Activated CD8-positive, alpha-beta T cell treated with anti-CD3 and anti-CD28 coated beads for 36 hours (primary cell): ENCODE results near the gene EYS. TPM values are rescaled to one million over a fixed set of nuclear protein-coding genes. Genes with fewer than 3 reads are reported as not detected.

ENCODE experiments used
- ATAC-seq: fragments of 200-7000 bp; cut with Tn5 transposase; one replicate; pipeline ENCODE4 v1.10.0; 2021; ENCODE audit warnings: mild to moderate bottlenecking, moderate library complexity
- CTCF ChIA-PET: fragments of 350-600 bp; sonication (Branson Sonifier 250); formaldehyde crosslinking; loops from one replicate; lab custom pipeline; 2021; ENCODE audit warnings: antibody characterized with exemption; lab: Charles Lee
- POLR2A ChIA-PET: fragments of 350-600 bp; sonication (Branson Sonifier 250); formaldehyde crosslinking; loops from one replicate; lab custom pipeline; 2021; ENCODE audit warnings: antibody characterized with exemption; lab: Charles Lee
- DNase-seq: peaks from one replicate; pipeline ENCODE4 v3.0.0-alpha.2; 2020
- H3K27ac Mint-ChIP-seq: one replicate; pipeline ENCODE4 v1.8.0; 2021; ENCODE audit warnings: mild to moderate bottlenecking, mixed read lengths
- H3K27me3 Mint-ChIP-seq: one replicate; pipeline ENCODE4 v1.8.0; 2021; ENCODE audit warnings: mixed read lengths
- H3K36me3 Mint-ChIP-seq: one replicate; pipeline ENCODE4 v1.8.0; 2021; ENCODE audit warnings: low read depth, mixed read lengths
- H3K4me1 Mint-ChIP-seq: one replicate; pipeline ENCODE4 v1.8.0; 2021; ENCODE audit warnings: low read depth, mixed read lengths
- H3K4me3 Mint-ChIP-seq: one replicate; pipeline ENCODE4 v1.8.0; 2021; ENCODE audit warnings: mild to moderate bottlenecking, moderate library complexity, mixed read lengths
- H3K9me3 Mint-ChIP-seq: one replicate; pipeline ENCODE4 v1.8.0; 2021; ENCODE audit warnings: mixed read lengths
- intact Hi-C: fragments of 100-400 bp; cut with micrococcal nuclease; formaldehyde crosslinking; loops from one replicate; pipeline ENCODE4 v1.10.0; 2022
- total RNA-seq, 2 experiments: library from RNA; stranded (reverse); gene quantifications; one replicate each; pipeline ENCODE4 v1.2.3, GENCODE V29; 2021
- TF ChIP-seq, protein P1 (sequence below): fragments of 200-600 bp; IDR thresholded peaks from one replicate; pipeline ENCODE4 v1.8.0; 2022; ENCODE audit warnings: antibody characterized with exemption, mild to moderate bottlenecking

Gene EYS
- total RNA-seq, 2 experiments from 2014 or later: not detected

DNA sequence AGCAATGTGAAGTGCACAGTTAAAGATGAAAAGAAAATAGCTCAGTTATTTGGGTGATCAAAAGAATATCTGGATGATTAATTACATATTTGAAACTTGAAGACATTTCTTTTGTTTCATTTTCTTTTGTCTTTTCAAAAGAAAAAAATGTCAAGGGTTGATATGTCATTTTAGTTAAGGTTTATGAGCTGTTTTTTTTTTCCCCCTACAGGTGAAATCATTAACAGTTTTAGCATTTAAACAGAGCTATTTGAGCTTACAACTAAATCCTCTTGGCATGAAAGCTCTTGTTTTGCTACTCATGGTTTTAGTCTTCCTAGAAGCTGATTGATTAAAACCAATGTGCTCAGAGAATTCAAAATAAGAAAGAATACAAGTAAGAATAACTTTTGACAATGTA, 1184.2 kb downstream of the EYS start:
- no peaks in the 10 kb centered on the region for H3K27me3 Mint-ChIP-seq
- no peaks in the 10 kb centered on the region for H3K4me1 Mint-ChIP-seq
- no peak for ATAC-seq
- H3K4me3 Mint-ChIP-seq: no peak overlapping the region
- DNase-seq: no peak
- no peak overlapping the region for H3K27ac Mint-ChIP-seq
- TF ChIP-seq, protein P1, sequence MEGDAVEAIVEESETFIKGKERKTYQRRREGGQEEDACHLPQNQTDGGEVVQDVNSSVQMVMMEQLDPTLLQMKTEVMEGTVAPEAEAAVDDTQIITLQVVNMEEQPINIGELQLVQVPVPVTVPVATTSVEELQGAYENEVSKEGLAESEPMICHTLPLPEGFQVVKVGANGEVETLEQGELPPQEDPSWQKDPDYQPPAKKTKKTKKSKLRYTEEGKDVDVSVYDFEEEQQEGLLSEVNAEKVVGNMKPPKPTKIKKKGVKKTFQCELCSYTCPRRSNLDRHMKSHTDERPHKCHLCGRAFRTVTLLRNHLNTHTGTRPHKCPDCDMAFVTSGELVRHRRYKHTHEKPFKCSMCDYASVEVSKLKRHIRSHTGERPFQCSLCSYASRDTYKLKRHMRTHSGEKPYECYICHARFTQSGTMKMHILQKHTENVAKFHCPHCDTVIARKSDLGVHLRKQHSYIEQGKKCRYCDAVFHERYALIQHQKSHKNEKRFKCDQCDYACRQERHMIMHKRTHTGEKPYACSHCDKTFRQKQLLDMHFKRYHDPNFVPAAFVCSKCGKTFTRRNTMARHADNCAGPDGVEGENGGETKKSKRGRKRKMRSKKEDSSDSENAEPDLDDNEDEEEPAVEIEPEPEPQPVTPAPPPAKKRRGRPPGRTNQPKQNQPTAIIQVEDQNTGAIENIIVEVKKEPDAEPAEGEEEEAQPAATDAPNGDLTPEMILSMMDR: no peak
- ChIA-PET CTCF (no interaction called here), POLR2A (no interaction called here)
- intact Hi-C loops: no loop called here
- H3K36me3 Mint-ChIP-seq: no peaks in the 10 kb centered on the region
- H3K9me3 Mint-ChIP-seq: peaks cover 1% of the 10 kb centered on the region

DNA sequence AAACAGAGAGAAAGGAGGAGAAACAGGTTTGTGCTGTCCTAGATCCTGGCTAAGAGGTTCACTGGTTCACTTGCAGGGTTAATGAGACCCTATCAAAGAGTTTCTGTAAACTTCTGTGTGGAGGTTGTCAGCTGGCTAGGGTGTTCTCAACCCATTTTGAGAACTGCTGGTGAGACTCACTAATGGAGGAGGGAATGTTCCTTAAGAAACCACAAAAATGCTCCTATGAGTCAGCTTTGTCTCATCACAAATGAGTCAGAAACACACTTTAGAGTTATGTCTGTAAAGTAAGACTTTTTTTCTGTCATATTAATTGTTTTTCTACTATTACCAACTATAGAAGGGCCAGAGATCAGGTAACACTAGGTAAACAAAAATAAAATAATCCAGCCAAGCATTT, 1187.0 kb downstream of the EYS start:
- no peak overlapping the region for H3K27ac Mint-ChIP-seq
- H3K4me3 Mint-ChIP-seq: no peak overlapping the region
- H3K9me3 Mint-ChIP-seq: peaks cover 4% of the 10 kb centered on the region
- no peak for DNase-seq
- H3K4me1 Mint-ChIP-seq: no peaks in the 10 kb centered on the region
- CTCF ChIA-PET: no interaction called here
- intact Hi-C loops: no loop called here
- TF ChIP-seq, protein P1: no peak
- H3K36me3 Mint-ChIP-seq: no peaks in the 10 kb centered on the region
- no peak for ATAC-seq
- H3K27me3 Mint-ChIP-seq: no peaks in the 10 kb centered on the region
- POLR2A ChIA-PET: no interaction called here

DNA sequence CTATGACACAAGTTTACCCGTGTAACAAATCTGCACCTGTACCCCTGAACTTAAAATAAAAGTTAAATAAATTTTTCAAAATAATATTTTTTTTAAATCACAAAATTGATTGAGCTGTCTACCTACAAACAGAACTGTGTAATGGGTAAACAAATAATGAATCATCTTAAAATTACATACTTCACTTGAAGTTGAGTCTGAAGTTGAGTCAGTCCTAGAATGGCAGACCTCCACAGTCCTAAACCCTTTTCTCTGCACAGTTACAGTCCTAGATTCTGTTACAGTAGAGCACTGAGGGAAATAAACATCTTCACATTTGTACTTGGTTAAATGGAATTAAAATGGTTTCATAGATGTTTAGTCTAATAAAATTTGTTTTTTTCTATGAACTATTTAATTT, 1190.6 kb downstream of the EYS start:
- ChIA-PET CTCF (no interaction called here), POLR2A (no interaction called here)
- H3K27ac Mint-ChIP-seq: no peak overlapping the region
- no peaks in the 10 kb centered on the region for H3K4me1 Mint-ChIP-seq
- no peaks in the 10 kb centered on the region for H3K27me3 Mint-ChIP-seq
- DNase-seq: no peak
- no peak overlapping the region for H3K4me3 Mint-ChIP-seq
- no peak for ATAC-seq
- H3K36me3 Mint-ChIP-seq: no peaks in the 10 kb centered on the region
- peaks cover 7% of the 10 kb centered on the region for H3K9me3 Mint-ChIP-seq
- TF ChIP-seq, protein P1: no peak
- intact Hi-C loops: no loop called here

DNA sequence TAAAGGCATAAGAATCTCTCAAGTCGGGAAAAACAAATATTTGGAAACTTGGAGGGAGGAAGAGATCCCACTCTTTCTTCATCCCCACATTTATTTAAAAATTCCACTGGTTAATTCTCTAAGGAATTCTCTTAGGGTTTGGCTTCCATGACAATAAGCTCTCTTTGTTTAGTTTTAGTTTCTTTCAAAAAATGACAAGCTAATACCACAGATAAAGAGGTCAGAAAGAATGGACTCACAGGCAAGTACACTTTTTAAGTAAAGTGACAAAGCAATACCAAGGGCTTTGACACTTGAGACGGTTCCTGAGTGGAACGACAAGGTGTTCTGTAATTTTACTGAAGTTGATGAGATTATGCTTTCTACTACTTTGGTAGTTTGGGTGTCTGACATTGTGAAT, 1199.4 kb downstream of the EYS start:
- ChIA-PET CTCF (no interaction called here), POLR2A (no interaction called here)
- ATAC-seq (no peak), DNase-seq (no peak)
- Mint-ChIP-seq H3K27me3 (no peaks in the 10 kb centered on the region), H3K27ac (no peak overlapping the region), H3K4me1 (no peaks in the 10 kb centered on the region), H3K9me3 (peaks cover 4% of the 10 kb centered on the region), H3K4me3 (no peak overlapping the region), H3K36me3 (no peaks in the 10 kb centered on the region)
- TF ChIP-seq, protein P1: no peak
- intact Hi-C loops: no loop called here

DNA sequence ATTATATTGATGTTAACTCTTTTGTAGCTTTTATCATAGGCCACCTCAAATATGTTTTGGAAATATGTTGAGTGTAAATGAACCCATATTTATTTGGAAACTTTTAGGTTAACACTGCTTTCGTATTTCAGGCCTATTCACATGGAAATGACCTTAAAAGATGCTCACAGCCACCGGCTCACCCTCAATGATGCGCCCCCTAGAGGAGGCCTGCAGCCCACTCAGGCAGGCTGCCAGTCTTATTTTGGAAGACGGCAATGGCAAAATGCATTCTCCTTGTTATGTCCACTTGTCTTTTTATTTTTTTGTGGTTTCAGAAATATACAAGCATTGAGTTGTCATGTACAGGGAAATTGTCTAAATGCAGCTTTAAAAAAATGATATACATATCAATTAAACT, 1201.7 kb downstream of the EYS start:
- POLR2A ChIA-PET: no interaction called here

More for the DNA sequence above, 1201.7 kb downstream of the EYS start:
- ATAC-seq (no peak), DNase-seq (peak; percentile 2)
- H3K27ac Mint-ChIP-seq: no peak overlapping the region
- no peak overlapping the region for H3K4me3 Mint-ChIP-seq
- TF ChIP-seq, protein P1: peak; percentile 33
- H3K36me3 Mint-ChIP-seq: no peaks in the 10 kb centered on the region
- intact Hi-C loops: no loop called here
- no peaks in the 10 kb centered on the region for H3K4me1 Mint-ChIP-seq
- no peaks in the 10 kb centered on the region for H3K9me3 Mint-ChIP-seq
- CTCF ChIA-PET: interaction anchor here (0.9 kb wide), 1 partner anchor 31 kb away, joined by 3 read pairs; no protein-coding TSS in a partner anchor
- no peaks in the 10 kb centered on the region for H3K27me3 Mint-ChIP-seq
